MM.1S (cell line): Measurements from ENCODE around the gene CCDC160.

Experiments
- DNase-seq: peaks from one replicate; pipeline ENCODE4 v3.0.0-alpha.2; 2015
- H2AFZ ChIP-seq: fragments of 300-600 bp; sonication (generic); 2 replicates; pipeline ENCODE4 v1.6.0; 2016; ENCODE audit warnings: antibody characterized with exemption, low read length
- H3F3A ChIP-seq: fragments of 300-600 bp; sonication (generic); 2 replicates; pipeline ENCODE4 v1.6.1; 2016; ENCODE audit warnings: mild to moderate bottlenecking, antibody characterized with exemption, low read length, moderate library complexity, mixed read lengths; ENCODE audit not compliant: insufficient read depth
- H3K27ac ChIP-seq: fragments of 300-600 bp; sonication (generic); 2 replicates; pipeline ENCODE4 v1.5.1; 2016; ENCODE audit warnings: mild to moderate bottlenecking, low read length
- H3K27me3 ChIP-seq: fragments of 300-600 bp; sonication (generic); replicated peaks from 2 replicates; pipeline ENCODE4 v1.6.0; 2016; ENCODE audit warnings: low read length; ENCODE audit not compliant: insufficient read depth
- H3K36me3 ChIP-seq: fragments of 300-600 bp; sonication (generic); replicated peaks from 2 replicates; pipeline ENCODE4 v1.6.1; 2016; ENCODE audit warnings: mild to moderate bottlenecking, low read length, mixed read lengths; ENCODE audit not compliant: insufficient read depth
- H3K4me1 ChIP-seq: fragments of 300-600 bp; sonication (generic); 2 replicates; pipeline ENCODE4 v1.6.1; 2016; ENCODE audit warnings: low read length, mixed read lengths
- H3K4me2 ChIP-seq: fragments of 300-600 bp; sonication (generic); 2 replicates; pipeline ENCODE4 v1.6.0; 2016; ENCODE audit warnings: low read depth, low read length
- H3K4me3 ChIP-seq: fragments of 300-600 bp; sonication (generic); 2 replicates; pipeline ENCODE4 v1.5.1; 2016; ENCODE audit warnings: low read length, mixed read lengths
- H3K79me2 ChIP-seq: fragments of 300-600 bp; sonication (generic); 2 replicates; pipeline ENCODE4 v1.6.1; 2016; ENCODE audit warnings: mixed run types, low read length, mixed read lengths
- H3K9ac ChIP-seq: fragments of 300-600 bp; sonication (generic); 2 replicates; pipeline ENCODE4 v1.6.1; 2016; ENCODE audit warnings: low read length, mixed read lengths
- H3K9me2 ChIP-seq: fragments of 300-600 bp; sonication (generic); replicated peaks from 2 replicates; pipeline ENCODE4 v1.6.1; 2016; ENCODE audit warnings: mild to moderate bottlenecking, low read length, mixed read lengths; ENCODE audit not compliant: insufficient read depth
- H3K9me3 ChIP-seq: fragments of 300-600 bp; sonication (generic); replicated peaks from 2 replicates; pipeline ENCODE4 v1.6.1; 2016; ENCODE audit warnings: mild to moderate bottlenecking, low read length, mixed read lengths; ENCODE audit not compliant: insufficient read depth
- H4K20me1 ChIP-seq: fragments of 300-600 bp; sonication (generic); 2 replicates; pipeline ENCODE4 v1.6.1; 2016; ENCODE audit warnings: mild to moderate bottlenecking, low read length, moderate library complexity, mixed read lengths; ENCODE audit not compliant: insufficient read depth
- EZH2 ChIP-seq: fragments of 300-600 bp; sonication (generic); optimal IDR thresholded peaks from 2 replicates; pipeline ENCODE3; 2017; ENCODE audit warnings: low read depth, mild to moderate bottlenecking, antibody characterized with exemption, low read length, mixed read lengths
- EZH2phosphoT487 ChIP-seq: fragments of 300-600 bp; sonication (generic); IDR thresholded peaks from 2 replicates; pipeline ENCODE4 v1.6.1; 2018; ENCODE audit warnings: antibody characterized with exemption, low read length
- TF ChIP-seq, protein P1 (sequence below): fragments of 300-600 bp; sonication (generic); IDR thresholded peaks from 2 replicates; pipeline ENCODE4 v1.5.1; 2016; ENCODE audit warnings: antibody characterized with exemption, low read length, mixed read lengths

Gene CCDC160

DNA sequence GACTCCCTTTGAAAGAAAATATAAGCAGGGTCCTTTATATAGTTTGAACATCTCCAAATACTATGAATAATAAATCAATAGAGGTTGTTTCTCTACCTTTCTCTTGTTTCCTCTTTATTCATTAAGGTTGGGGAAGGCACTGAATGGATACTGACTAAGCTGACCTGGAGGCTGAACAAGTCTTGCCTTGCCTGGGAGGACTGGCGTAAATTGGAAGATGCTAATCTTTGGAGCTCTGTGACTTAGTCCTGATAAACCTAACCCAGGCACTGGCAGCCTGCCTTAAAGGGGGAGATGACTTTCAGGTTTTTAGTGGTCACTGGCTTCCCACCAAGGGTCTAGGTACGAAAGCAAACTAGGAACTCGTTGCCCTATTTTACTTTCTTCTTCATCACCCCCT, 10.5 kb downstream of the CCDC160 start:
- Histone ChIP-seq H3K36me3 (no peaks in the 10 kb centered on the region), H3K4me2 (no peak overlapping the region), H3K9ac (no peak overlapping the region), H3K27me3 (no peaks in the 10 kb centered on the region), H3K79me2 (no peaks in the 10 kb centered on the region), H3F3A (no peaks in the 10 kb centered on the region), H3K9me2 (no peaks in the 10 kb centered on the region), H3K4me3 (no peak overlapping the region), H3K4me1 (no peaks in the 10 kb centered on the region), H4K20me1 (no peaks in the 10 kb centered on the region), H2AFZ (no peak overlapping the region), H3K9me3 (no peaks in the 10 kb centered on the region), H3K27ac (no peak overlapping the region)
- no peak for DNase-seq
- TF ChIP-seq, protein P1, sequence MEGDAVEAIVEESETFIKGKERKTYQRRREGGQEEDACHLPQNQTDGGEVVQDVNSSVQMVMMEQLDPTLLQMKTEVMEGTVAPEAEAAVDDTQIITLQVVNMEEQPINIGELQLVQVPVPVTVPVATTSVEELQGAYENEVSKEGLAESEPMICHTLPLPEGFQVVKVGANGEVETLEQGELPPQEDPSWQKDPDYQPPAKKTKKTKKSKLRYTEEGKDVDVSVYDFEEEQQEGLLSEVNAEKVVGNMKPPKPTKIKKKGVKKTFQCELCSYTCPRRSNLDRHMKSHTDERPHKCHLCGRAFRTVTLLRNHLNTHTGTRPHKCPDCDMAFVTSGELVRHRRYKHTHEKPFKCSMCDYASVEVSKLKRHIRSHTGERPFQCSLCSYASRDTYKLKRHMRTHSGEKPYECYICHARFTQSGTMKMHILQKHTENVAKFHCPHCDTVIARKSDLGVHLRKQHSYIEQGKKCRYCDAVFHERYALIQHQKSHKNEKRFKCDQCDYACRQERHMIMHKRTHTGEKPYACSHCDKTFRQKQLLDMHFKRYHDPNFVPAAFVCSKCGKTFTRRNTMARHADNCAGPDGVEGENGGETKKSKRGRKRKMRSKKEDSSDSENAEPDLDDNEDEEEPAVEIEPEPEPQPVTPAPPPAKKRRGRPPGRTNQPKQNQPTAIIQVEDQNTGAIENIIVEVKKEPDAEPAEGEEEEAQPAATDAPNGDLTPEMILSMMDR: no peak
- TF ChIP-seq EZH2 (no peak), EZH2phosphoT487 (no peak)

DNA sequence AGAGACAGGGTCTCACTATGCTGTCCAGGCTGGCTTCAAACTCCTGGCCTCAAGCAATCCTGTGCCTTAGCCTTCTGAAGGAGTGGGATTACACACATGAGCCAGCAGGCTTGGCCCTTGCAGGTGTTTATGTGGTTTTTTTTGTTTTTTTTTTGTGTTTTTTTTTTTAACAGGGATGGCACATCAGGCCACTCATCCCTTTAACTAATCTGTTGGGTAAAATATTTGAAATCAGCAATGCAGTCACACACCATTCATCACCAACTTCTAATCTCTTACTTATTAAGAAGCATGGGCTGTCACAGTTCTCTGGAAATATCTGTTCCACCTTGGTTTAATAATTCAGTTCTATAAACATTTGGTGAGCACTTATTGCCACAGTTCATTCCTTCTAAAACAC, 12.3 kb downstream of the CCDC160 start:
- no peak for DNase-seq
- H3K27ac ChIP-seq: no peak overlapping the region
- H3K27me3 ChIP-seq: no peaks in the 10 kb centered on the region

DNA sequence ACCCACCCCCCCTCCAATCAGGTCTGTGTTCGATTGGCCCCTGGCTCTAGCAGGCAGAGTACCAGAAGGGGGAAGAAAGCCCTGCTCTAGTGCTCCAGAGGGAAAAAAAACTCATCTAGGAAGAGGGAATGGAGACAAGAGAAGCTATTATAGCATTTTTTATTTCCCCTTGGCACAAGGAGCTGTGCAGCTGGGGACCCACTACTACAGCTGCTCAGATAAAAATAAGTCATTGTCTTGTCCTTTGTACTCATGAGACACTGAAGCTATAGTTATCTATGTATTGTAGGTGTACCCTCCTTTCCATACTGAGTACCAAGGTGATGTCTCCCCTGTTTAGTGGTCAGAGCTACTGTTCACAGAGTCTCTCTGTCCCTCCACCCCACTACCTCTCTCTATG, 14.3 kb downstream of the CCDC160 start:
- H3K4me3 ChIP-seq: no peak overlapping the region
- DNase-seq: no peak
- H3F3A ChIP-seq: no peaks in the 10 kb centered on the region
- no peak overlapping the region for H3K9ac ChIP-seq
- no peaks in the 10 kb centered on the region for H3K27me3 ChIP-seq
- no peaks in the 10 kb centered on the region for H3K9me3 ChIP-seq
- no peaks in the 10 kb centered on the region for H3K36me3 ChIP-seq
- H3K4me1 ChIP-seq: no peaks in the 10 kb centered on the region
- H3K27ac ChIP-seq: no peak overlapping the region
- H3K9me2 ChIP-seq: no peaks in the 10 kb centered on the region
- no peaks in the 10 kb centered on the region for H3K79me2 ChIP-seq
- TF ChIP-seq EZH2phosphoT487: no peak
- TF ChIP-seq EZH2: no peak
- TF ChIP-seq, protein P1: no peak
- H4K20me1 ChIP-seq: no peaks in the 10 kb centered on the region
- no peak overlapping the region for H2AFZ ChIP-seq
- H3K4me2 ChIP-seq: no peak overlapping the region

More for the DNA sequence above, 12.3 kb downstream of the CCDC160 start:
- H4K20me1 ChIP-seq: no peaks in the 10 kb centered on the region
- no peak overlapping the region for H3K4me3 ChIP-seq
- H3K9me3 ChIP-seq: no peaks in the 10 kb centered on the region
- no peaks in the 10 kb centered on the region for H3K9me2 ChIP-seq
- H3K36me3 ChIP-seq: no peaks in the 10 kb centered on the region
- H3K4me1 ChIP-seq: no peaks in the 10 kb centered on the region
- no peaks in the 10 kb centered on the region for H3F3A ChIP-seq
- H3K4me2 ChIP-seq: no peak overlapping the region
- no peak overlapping the region for H3K9ac ChIP-seq
- no peak for TF ChIP-seq EZH2
- TF ChIP-seq, protein P1: no peak
- no peak for TF ChIP-seq EZH2phosphoT487
- no peak overlapping the region for H2AFZ ChIP-seq
- H3K79me2 ChIP-seq: no peaks in the 10 kb centered on the region

DNA sequence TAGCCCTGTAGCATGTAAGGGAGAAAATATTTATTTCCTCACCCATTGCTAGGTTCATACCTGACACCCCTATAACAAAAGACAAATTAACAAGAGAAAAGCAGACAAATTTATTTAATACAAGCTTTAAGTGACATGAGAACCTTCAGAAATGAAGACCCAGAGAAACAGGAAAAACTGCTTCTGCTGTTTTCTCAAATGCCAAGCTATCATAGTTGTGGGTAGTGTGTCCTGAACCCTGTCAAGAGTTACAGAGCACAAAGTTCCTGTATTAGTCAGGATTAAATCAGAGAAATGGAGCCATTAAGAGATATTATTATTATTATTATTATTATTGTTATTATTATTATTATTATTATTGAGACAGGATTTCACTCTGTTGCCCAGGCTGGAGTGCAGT, 17.5 kb downstream of the CCDC160 start:
- Histone ChIP-seq H3K79me2 (no peaks in the 10 kb centered on the region), H3K9ac (no peak overlapping the region), H3K27ac (no peak overlapping the region), H3K4me2 (no peak overlapping the region), H3K9me2 (no peaks in the 10 kb centered on the region), H3K27me3 (no peaks in the 10 kb centered on the region), H4K20me1 (no peaks in the 10 kb centered on the region), H2AFZ (no peak overlapping the region), H3F3A (no peaks in the 10 kb centered on the region), H3K4me1 (no peaks in the 10 kb centered on the region), H3K36me3 (no peaks in the 10 kb centered on the region), H3K9me3 (no peaks in the 10 kb centered on the region), H3K4me3 (no peak overlapping the region)
- DNase-seq: no peak
- TF ChIP-seq EZH2: no peak
- TF ChIP-seq, protein P1: no peak
- TF ChIP-seq EZH2phosphoT487: no peak
